ENCODE results near the gene CD8B.
"Not testable (repeated sequence)": the region's sequence is repeated elsewhere in the genome, so short reads cannot be mapped to it uniquely, and the experiment has no call there.

The CD8B gene

DNA sequence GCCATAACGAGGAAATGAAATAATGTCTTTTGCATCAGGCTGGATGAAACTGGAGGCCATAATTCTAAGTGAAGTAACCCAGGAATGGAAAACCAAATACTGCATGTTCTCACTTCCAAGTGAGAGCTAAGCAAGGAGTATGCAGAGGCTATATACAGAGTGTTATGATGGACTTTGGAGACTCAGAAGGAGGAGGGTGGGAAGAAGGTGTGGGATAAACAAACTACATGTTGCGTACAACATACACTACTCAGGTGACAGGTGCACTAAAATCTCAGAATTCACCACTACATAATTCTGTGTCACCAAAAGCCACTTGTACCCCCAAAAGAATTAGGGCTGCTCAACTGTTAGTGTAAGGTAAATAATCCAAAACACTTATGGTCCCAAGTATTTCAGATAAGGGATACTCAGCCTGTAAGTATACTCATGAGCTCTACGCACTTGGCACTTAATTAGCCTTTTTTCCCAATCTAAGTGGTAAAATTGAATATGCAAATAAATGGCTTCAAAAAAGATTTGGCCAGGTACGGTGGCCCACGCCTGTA, 20.5 kb upstream of the CD8B start:
- not testable (repeated sequence) for H3K27ac ChIP-seq (ENCODE audit: low read depth, low read length); H3K4ac ChIP-seq (ENCODE audit: low read depth, low read length); H3K4me1 ChIP-seq (ENCODE audit: control insufficient read depth, low read depth, low read length); H3K4me2 ChIP-seq (ENCODE audit: low read length); H3K4me3 ChIP-seq (ENCODE audit: low read length); H3K23ac ChIP-seq (ENCODE audit: low read length); H2BK120ac ChIP-seq (ENCODE audit: low read depth, low read length); H3K18ac ChIP-seq (ENCODE audit: low read length); H2BK5ac ChIP-seq (ENCODE audit: low read length); H3K36me3 ChIP-seq (ENCODE audit: control insufficient read depth, insufficient read depth, low read length); H2AK5ac ChIP-seq (ENCODE audit: low read length); H3K79me1 ChIP-seq (ENCODE audit: low read length); DNase-seq; H3K27me3 ChIP-seq (ENCODE audit: insufficient read depth, low read length, poor library complexity); H2BK15ac ChIP-seq (replicated peaks; ENCODE audit: low read depth); H3K79me2 ChIP-seq (ENCODE audit: control insufficient read depth, insufficient read depth, low read length); H4K8ac ChIP-seq (ENCODE audit: low read depth, low read length); H3K56ac ChIP-seq (ENCODE audit: low read length); H4K5ac ChIP-seq (ENCODE audit: low read length); H3K9ac ChIP-seq (ENCODE audit: low read length)
- no CpG with 5 or more reads among the region's 5 CpGs for WGBS (ENCODE audit: extremely low coverage, insufficient coverage, low lambda C conversion rate)

DNA sequence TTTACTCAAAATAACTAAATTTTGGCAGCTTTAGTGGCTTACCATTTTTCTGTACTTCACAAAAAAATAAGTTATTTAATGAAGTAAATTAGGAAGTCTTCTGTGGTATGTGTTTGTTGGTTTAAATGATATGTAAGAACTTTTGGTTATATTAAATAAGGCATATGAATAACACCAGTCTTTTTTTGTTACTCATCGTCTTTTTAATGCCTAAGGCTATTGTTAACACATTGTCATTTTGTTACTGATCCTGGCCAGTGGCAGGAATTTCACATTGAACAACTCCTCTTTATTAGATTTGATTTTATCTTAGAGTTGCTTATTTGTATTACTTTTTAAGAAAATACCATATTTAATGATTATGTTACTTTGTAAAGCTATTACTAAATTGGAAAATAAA, 17.3 kb upstream of the CD8B start:
- WGBS (ENCODE audit: extremely low coverage, insufficient coverage, low lambda C conversion rate), result no CpG with 5 or more reads among the region's 1 CpG
- not testable (repeated sequence) for H3K4me3 ChIP-seq (ENCODE audit: low read length); H2BK5ac ChIP-seq (ENCODE audit: low read length)

DNA sequence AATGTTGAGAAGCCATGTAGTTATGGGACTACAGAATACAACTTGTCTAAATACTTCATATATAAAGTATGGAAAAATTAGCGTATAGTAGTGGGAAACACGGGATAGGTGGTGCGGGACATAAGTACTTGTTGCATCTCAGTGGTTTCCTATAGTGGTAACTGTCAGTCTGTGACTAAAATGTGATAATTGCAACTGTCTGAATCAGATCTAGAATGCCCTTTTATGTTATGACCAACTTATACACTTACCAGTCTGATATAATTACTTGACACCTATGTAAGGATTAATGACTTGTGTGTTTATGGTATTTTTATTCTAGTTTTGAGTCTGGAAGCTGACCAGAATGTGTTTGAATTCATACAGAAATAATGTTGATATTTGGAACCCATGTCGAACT, 9.3 kb upstream of the CD8B start:
- not testable (repeated sequence) for DNase-seq; H3K9ac ChIP-seq (ENCODE audit: low read length); H3K36me3 ChIP-seq (ENCODE audit: control insufficient read depth, insufficient read depth, low read length); H4K5ac ChIP-seq (ENCODE audit: low read length); H2BK5ac ChIP-seq (ENCODE audit: low read length); H3K4me2 ChIP-seq (ENCODE audit: low read length); H3K27me3 ChIP-seq (ENCODE audit: insufficient read depth, low read length, poor library complexity); H3K18ac ChIP-seq (ENCODE audit: low read length); H3K4me1 ChIP-seq (ENCODE audit: control insufficient read depth, low read depth, low read length); H2AK5ac ChIP-seq (ENCODE audit: low read length); H3K79me2 ChIP-seq (ENCODE audit: control insufficient read depth, insufficient read depth, low read length); H2BK120ac ChIP-seq (ENCODE audit: low read depth, low read length); H4K8ac ChIP-seq (ENCODE audit: low read depth, low read length); H2BK15ac ChIP-seq (replicated peaks; ENCODE audit: low read depth); H3K4me3 ChIP-seq (ENCODE audit: low read length); H3K27ac ChIP-seq (ENCODE audit: low read depth, low read length); H3K23ac ChIP-seq (ENCODE audit: low read length); H3K4ac ChIP-seq (ENCODE audit: low read depth, low read length); H3K79me1 ChIP-seq (ENCODE audit: low read length); H3K56ac ChIP-seq (ENCODE audit: low read length)
- WGBS (ENCODE audit: extremely low coverage, insufficient coverage, low lambda C conversion rate), result no CpG with 5 or more reads among the region's 4 CpGs

More for the DNA sequence above, 17.3 kb upstream of the CD8B start:
- not testable (repeated sequence) for DNase-seq; H3K18ac ChIP-seq (ENCODE audit: low read length); H3K4me1 ChIP-seq (ENCODE audit: control insufficient read depth, low read depth, low read length); H3K27ac ChIP-seq (ENCODE audit: low read depth, low read length); H2BK15ac ChIP-seq (replicated peaks; ENCODE audit: low read depth); H3K4ac ChIP-seq (ENCODE audit: low read depth, low read length); H3K9ac ChIP-seq (ENCODE audit: low read length); H3K27me3 ChIP-seq (ENCODE audit: insufficient read depth, low read length, poor library complexity); H4K8ac ChIP-seq (ENCODE audit: low read depth, low read length); H4K5ac ChIP-seq (ENCODE audit: low read length); H3K79me2 ChIP-seq (ENCODE audit: control insufficient read depth, insufficient read depth, low read length); H3K23ac ChIP-seq (ENCODE audit: low read length); H2BK120ac ChIP-seq (ENCODE audit: low read depth, low read length); H3K79me1 ChIP-seq (ENCODE audit: low read length); H3K56ac ChIP-seq (ENCODE audit: low read length); H3K4me2 ChIP-seq (ENCODE audit: low read length); H3K36me3 ChIP-seq (ENCODE audit: control insufficient read depth, insufficient read depth, low read length); H2AK5ac ChIP-seq (ENCODE audit: low read length)

DNA sequence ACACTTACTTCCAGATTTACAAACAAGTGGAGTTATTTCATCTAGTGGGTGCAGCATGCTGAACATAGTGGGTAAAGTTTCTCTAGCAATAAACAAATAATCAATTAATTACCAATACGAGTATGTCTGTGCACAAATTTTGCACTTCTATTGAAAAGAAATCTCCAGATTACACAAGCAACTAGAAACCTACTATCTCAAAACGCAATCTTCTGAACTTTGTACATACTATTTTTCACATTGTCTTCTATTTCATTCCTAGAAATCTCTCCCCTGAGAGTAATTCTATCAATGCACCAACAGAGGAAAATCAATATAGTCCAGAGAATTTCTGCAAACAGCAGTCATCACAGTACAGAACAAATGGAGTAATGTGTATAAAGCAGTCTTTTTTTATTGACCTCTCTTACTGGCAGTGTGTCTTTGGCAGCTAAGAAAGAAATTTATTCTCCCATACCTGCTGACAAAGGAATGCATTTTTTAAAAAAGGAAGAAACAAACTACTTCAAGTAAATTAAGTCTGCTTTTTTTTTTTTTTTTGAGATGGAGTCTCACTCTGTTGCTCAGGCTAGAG, 7.3 kb upstream of the CD8B start:
- not testable (repeated sequence) for H3K23ac ChIP-seq (ENCODE audit: low read length); H4K8ac ChIP-seq (ENCODE audit: low read depth, low read length); H3K4ac ChIP-seq (ENCODE audit: low read depth, low read length); H2BK15ac ChIP-seq (replicated peaks; ENCODE audit: low read depth); H3K36me3 ChIP-seq (ENCODE audit: control insufficient read depth, insufficient read depth, low read length); H3K18ac ChIP-seq (ENCODE audit: low read length); H3K4me2 ChIP-seq (ENCODE audit: low read length); H3K27me3 ChIP-seq (ENCODE audit: insufficient read depth, low read length, poor library complexity); H4K5ac ChIP-seq (ENCODE audit: low read length); DNase-seq; H3K27ac ChIP-seq (ENCODE audit: low read depth, low read length); H3K56ac ChIP-seq (ENCODE audit: low read length); H2AK5ac ChIP-seq (ENCODE audit: low read length); H3K79me2 ChIP-seq (ENCODE audit: control insufficient read depth, insufficient read depth, low read length); H3K9ac ChIP-seq (ENCODE audit: low read length); H2BK5ac ChIP-seq (ENCODE audit: low read length); H2BK120ac ChIP-seq (ENCODE audit: low read depth, low read length); H3K4me3 ChIP-seq (ENCODE audit: low read length); H3K4me1 ChIP-seq (ENCODE audit: control insufficient read depth, low read depth, low read length); H3K79me1 ChIP-seq (ENCODE audit: low read length)
- WGBS (ENCODE audit: extremely low coverage, insufficient coverage, low lambda C conversion rate), result no CpG with 5 or more reads among the region's 2 CpGs

DNA sequence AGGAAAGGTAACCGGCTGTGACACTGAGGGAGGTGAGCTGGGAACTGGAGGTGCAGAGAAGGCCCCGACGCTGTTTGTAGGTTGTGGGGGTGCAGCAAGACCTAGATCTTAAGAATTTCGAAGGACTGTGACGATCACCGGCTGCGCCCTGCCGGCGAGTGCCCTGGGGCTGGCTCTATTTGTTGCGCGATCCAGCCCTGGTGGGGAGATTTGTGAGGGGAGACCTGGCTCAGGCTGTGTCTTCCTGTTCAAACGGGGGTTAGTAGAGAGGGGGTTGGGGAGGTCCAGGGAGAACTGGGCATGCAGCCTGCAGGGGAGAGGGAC, 656 bp upstream of the CD8B start:
- H3K36me3 ChIP-seq (ENCODE audit: control insufficient read depth, insufficient read depth, low read length); H3K56ac ChIP-seq (ENCODE audit: low read length); H3K9ac ChIP-seq (ENCODE audit: low read length); H4K8ac ChIP-seq (ENCODE audit: low read depth, low read length); H3K4ac ChIP-seq (ENCODE audit: low read depth, low read length); H3K18ac ChIP-seq (ENCODE audit: low read length); H3K27me3 ChIP-seq (ENCODE audit: insufficient read depth, low read length, poor library complexity); H3K4me3 ChIP-seq (ENCODE audit: low read length); H3K4me1 ChIP-seq (ENCODE audit: control insufficient read depth, low read depth, low read length); DNase-seq; H2AK5ac ChIP-seq (ENCODE audit: low read length); H2BK5ac ChIP-seq (ENCODE audit: low read length); H2BK15ac ChIP-seq (replicated peaks; ENCODE audit: low read depth); H3K79me2 ChIP-seq (ENCODE audit: control insufficient read depth, insufficient read depth, low read length); H3K27ac ChIP-seq (ENCODE audit: low read depth, low read length); H2BK120ac ChIP-seq (ENCODE audit: low read depth, low read length); H3K23ac ChIP-seq (ENCODE audit: low read length); H3K79me1 ChIP-seq (ENCODE audit: low read length); H3K4me2 ChIP-seq (ENCODE audit: low read length); H4K5ac ChIP-seq (ENCODE audit: low read length): not testable (repeated sequence)
- WGBS (ENCODE audit: extremely low coverage, insufficient coverage, low lambda C conversion rate), result no CpG with 5 or more reads among the region's 12 CpGs

DNA sequence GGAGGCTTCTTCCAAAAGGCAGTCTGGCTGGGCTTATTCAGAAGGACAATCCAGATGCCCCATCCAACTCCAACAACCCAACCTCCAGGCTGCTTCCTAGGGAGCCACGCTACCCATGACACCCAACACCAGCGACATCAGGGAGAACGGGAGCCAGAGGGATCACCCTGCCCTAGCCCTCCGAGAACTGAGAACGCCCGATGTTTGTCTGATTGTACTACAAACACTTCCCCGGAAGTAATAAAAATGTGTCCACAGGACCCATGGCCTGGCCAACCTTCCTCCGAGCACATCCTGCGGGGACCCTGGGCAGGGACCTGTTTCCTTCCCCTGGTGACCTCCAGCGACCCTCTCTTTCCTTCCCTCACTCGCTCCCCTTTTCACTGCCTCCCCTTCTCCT, 511 bp downstream of the CD8B start:
- not testable (repeated sequence) for H3K27me3 ChIP-seq (ENCODE audit: insufficient read depth, low read length, poor library complexity); H3K23ac ChIP-seq (ENCODE audit: low read length); H2AK5ac ChIP-seq (ENCODE audit: low read length); H3K4me3 ChIP-seq (ENCODE audit: low read length); H3K4me1 ChIP-seq (ENCODE audit: control insufficient read depth, low read depth, low read length); DNase-seq; H4K8ac ChIP-seq (ENCODE audit: low read depth, low read length); H3K79me2 ChIP-seq (ENCODE audit: control insufficient read depth, insufficient read depth, low read length); H3K9ac ChIP-seq (ENCODE audit: low read length); H3K56ac ChIP-seq (ENCODE audit: low read length); H2BK15ac ChIP-seq (replicated peaks; ENCODE audit: low read depth); H3K4me2 ChIP-seq (ENCODE audit: low read length); H2BK120ac ChIP-seq (ENCODE audit: low read depth, low read length); H4K5ac ChIP-seq (ENCODE audit: low read length); H3K18ac ChIP-seq (ENCODE audit: low read length); H2BK5ac ChIP-seq (ENCODE audit: low read length); H3K79me1 ChIP-seq (ENCODE audit: low read length); H3K36me3 ChIP-seq (ENCODE audit: control insufficient read depth, insufficient read depth, low read length); H3K4ac ChIP-seq (ENCODE audit: low read depth, low read length); H3K27ac ChIP-seq (ENCODE audit: low read depth, low read length)
- no CpG with 5 or more reads among the region's 11 CpGs for WGBS (ENCODE audit: extremely low coverage, insufficient coverage, low lambda C conversion rate)
